A673 (cell line): ENCODE data around the gene ZBTB33.

Experiments
- CTCF ChIP-seq: fragments of 300-800, 200-600 bp; sonication (generic); conservative IDR thresholded peaks from 2 replicates; pipeline ENCODE4 v1.5.1; 2017; ENCODE audit warnings: low read depth, mild to moderate bottlenecking, antibody characterized with exemption, low read length, moderate library complexity, mixed read lengths
- EZH2 ChIP-seq: fragments of 200-600 bp; sonication (generic); IDR thresholded peaks from 2 replicates; pipeline ENCODE4 v1.6.1; 2017; ENCODE audit warnings: borderline replicate concordance, low read depth, mild to moderate bottlenecking, mixed read lengths, antibody characterized with exemption, low read length; ENCODE audit not compliant: poor library complexity, severe bottlenecking

- TF ChIP-seq CTCF: no peak
- no peak for TF ChIP-seq EZH2
Measured at GRCh38 chrX:120228187-120228908, 22.3 kb upstream of the ZBTB33 start.
